Measurements from ENCODE around the gene KLHL29. TPM values are rescaled to one million over a fixed set of nuclear protein-coding genes. Genes with fewer than 3 reads are reported as not detected.

The KLHL29 gene
- total RNA-seq, 4 donors from 2014 or later = 2.2 to 3.3 (median 2.7) TPM

DNA sequence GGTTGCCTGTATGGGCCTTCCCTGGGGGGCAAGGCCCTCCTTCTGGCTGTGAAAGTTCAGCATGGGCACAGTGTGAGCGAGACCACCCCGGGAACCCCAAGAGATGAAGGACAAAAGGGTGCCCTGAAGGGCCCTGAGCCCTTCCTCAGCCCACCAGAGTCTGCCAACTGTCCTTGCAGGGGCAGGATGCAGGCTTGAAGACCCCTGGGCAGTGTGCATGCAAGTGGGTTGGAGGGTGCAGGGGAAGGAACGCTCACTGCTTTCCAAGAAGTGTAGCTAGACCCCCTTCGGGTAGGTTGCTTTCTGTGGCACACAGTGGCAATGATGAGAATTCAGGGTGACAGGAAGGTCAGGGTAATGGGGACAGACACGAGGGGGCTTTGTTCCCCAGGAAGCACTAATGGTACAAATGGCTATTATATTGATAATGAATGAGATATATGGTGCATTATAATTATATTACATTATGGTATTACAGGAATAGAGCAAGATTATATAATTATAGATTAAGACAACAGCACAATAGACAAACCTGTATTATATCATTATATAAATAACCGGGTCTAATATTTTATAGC lies 313.2 kb downstream of the KLHL29 start:
- TF ChIP-seq POLR2A (IDR thresholded peaks at IDR 0.05) = no peak
- TF ChIP-seq, protein P1, sequence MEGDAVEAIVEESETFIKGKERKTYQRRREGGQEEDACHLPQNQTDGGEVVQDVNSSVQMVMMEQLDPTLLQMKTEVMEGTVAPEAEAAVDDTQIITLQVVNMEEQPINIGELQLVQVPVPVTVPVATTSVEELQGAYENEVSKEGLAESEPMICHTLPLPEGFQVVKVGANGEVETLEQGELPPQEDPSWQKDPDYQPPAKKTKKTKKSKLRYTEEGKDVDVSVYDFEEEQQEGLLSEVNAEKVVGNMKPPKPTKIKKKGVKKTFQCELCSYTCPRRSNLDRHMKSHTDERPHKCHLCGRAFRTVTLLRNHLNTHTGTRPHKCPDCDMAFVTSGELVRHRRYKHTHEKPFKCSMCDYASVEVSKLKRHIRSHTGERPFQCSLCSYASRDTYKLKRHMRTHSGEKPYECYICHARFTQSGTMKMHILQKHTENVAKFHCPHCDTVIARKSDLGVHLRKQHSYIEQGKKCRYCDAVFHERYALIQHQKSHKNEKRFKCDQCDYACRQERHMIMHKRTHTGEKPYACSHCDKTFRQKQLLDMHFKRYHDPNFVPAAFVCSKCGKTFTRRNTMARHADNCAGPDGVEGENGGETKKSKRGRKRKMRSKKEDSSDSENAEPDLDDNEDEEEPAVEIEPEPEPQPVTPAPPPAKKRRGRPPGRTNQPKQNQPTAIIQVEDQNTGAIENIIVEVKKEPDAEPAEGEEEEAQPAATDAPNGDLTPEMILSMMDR (IDR thresholded peaks at IDR 0.05) = no peak
- Histone ChIP-seq H3K27me3 (no peaks in the 10 kb centered on the region), H3K4me3 (replicated peaks in 1 of 3) (no peak overlapping the region), H3K4me1 (no peaks in the 10 kb centered on the region), H3K36me3 (no peaks in the 10 kb centered on the region), H3K27ac (no peak overlapping the region), H3K9me3 (no peaks in the 10 kb centered on the region)
- WGBS, 2 donors = 86 to 88% methylated on average over 6 of the region's 6 CpGs
- intact Hi-C loops (cut with DNase I) = no loop called here
- no peak for DNase-seq

DNA sequence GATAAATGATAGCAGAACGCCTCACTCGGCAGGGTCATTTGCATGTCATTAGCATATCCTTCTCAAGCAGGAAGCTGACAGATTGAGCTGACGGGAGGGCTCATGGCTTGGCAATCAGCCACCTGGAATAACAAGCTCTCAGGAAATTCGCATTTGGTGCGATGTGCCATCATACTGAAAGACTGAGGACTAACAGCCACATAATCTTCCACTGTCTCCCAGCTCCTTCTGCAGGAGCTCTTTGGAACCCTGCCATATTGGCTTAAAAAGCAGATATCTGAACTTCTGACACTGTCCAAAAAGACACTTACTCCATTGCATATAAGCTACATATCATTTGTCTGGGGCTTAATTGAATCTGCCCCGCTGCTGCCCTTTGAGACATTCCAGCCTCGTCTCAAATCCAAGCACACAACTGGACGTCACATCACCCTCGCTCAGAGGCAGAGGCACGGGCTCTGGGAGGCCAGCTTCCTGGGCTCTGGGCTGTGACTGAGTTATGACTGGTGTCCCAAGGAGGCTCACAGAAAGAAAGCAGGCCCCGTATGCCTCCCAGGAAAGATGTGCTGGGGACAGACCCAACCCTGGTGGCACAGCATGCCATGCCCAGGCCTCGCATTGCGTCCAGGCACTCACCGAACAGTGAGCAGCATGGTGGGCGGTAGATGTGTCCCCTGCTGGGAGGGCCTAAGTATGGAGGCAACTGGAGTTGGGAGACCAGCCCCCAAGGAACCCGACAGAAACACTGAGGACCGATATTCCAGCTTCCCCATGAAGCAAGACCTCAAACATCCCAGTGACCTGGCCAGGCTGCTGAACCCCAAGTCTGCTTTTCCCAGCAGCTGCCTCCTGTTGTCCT lies 314.0 kb downstream of the KLHL29 start:
- Histone ChIP-seq H3K9me3 (no peaks in the 10 kb centered on the region), H3K27me3 (no peaks in the 10 kb centered on the region), H3K4me3 (replicated peaks in 1 of 3) (no peak overlapping the region), H3K4me1 (no peaks in the 10 kb centered on the region), H3K27ac (no peak overlapping the region), H3K36me3 (no peaks in the 10 kb centered on the region)
- TF ChIP-seq, protein P1 (IDR thresholded peaks at IDR 0.05) = no peak
- TF ChIP-seq POLR2A (IDR thresholded peaks at IDR 0.05) = no peak
- 84 to 87% methylated on average over 16 to 17 of the region's 17 CpGs for WGBS, 2 donors
- intact Hi-C loops (cut with DNase I) = no loop called here
- DNase-seq = no peak

DNA sequence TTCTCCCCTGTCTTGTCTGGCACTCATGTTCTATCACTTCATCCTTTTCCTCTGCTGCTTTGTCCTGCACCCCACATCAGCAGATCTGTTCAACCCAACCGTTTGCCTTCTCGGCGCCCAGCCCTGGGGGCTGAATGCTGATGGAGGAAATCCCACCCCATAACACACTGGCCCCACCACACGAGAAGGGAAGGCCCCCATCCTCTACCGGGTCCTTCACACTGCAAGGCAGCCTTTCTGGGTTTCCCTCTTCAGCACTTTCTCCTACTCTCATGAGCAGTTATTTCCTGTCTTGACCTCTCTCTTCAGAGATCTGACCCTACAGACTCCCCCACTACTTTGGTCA lies 314.6 kb downstream of the KLHL29 start:
- Histone ChIP-seq H3K36me3 (no peaks in the 10 kb centered on the region), H3K9me3 (no peaks in the 10 kb centered on the region), H3K27me3 (no peaks in the 10 kb centered on the region), H3K4me1 (no peaks in the 10 kb centered on the region), H3K4me3 (replicated peaks in 1 of 3) (no peak overlapping the region), H3K27ac (no peak overlapping the region)
- intact Hi-C loops (cut with DNase I) = no loop called here
- DNase-seq = no peak
- TF ChIP-seq, protein P1 (IDR thresholded peaks at IDR 0.05) = no peak
- TF ChIP-seq POLR2A (IDR thresholded peaks at IDR 0.05) = no peak
- WGBS, 2 donors = 94 to 95% methylated on average over 5 of the region's 5 CpGs

DNA sequence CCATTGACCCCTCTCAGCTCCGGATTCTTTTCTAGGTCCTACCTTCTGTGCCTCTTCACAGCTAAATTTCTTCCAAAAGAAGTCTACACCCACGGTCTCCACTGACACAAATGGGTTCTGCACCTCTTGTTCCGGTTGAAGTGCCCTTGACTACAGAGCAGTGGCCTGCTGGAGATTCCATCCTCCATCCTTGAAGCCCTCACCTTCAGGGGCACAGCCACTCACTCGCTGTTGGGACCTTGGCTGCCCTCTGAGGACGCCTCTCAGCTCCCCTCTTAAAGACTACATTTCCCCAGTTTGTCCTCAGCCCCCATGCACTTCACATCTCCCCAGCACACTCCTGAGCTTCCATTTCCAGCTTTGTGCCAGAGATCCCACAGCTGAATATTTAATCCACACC lies 315.6 kb downstream of the KLHL29 start:
- Histone ChIP-seq H3K9me3 (no peaks in the 10 kb centered on the region), H3K4me3 (replicated peaks in 1 of 3) (no peak overlapping the region), H3K27me3 (no peaks in the 10 kb centered on the region), H3K36me3 (no peaks in the 10 kb centered on the region), H3K27ac (no peak overlapping the region), H3K4me1 (no peaks in the 10 kb centered on the region)
- peak in 1 of 2 donors; percentile 48 for DNase-seq
- 41 to 45% methylated on average over 5 of the region's 5 CpGs for WGBS, 2 donors
- intact Hi-C loops (cut with DNase I) = no loop called here
- no peak for TF ChIP-seq POLR2A (IDR thresholded peaks at IDR 0.05)
- TF ChIP-seq, protein P1 (IDR thresholded peaks at IDR 0.05) = no peak

DNA sequence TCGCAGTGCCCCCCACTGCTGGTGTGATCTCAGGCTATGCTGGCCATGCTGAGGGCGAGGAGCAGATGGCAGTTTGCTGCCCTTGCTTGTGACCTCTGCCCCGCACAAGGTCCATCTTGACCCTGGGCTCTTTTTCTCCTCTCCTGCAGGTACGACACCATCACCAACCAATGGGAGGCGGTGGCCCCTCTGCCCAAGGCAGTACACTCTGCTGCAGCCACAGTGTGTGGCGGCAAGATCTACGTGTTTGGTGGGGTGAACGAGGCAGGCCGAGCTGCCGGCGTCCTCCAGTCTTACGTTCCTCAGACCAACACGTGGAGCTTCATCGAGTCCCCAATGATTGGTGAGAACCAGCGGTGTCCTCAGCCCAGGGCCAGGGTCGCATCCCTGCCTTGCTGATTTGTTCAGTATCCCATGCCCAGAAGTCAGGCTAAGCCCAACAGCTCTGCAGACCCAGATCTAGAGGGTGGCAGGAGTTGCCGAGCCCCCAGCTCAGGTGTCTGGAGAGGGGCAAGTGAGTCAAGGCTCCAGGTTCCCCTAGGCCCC lies 318.1 kb downstream of the KLHL29 start:
- no peaks in the 10 kb centered on the region for H3K27me3 ChIP-seq
- no peak overlapping the region for H3K4me3 ChIP-seq (replicated peaks in 1 of 3)
- 98 to 99% methylated on average over 12 to 14 of the region's 17 CpGs for WGBS, 2 donors
- H3K36me3 ChIP-seq = peaks cover 0 to 3% of the 10 kb centered on the region in 2 donors
- TF ChIP-seq, protein P1 (IDR thresholded peaks at IDR 0.05) = no peak
- TF ChIP-seq POLR2A (IDR thresholded peaks at IDR 0.05) = no peak
- DNase-seq = no peak
- intact Hi-C loops (cut with DNase I) = no loop called here
- no peaks in the 10 kb centered on the region for H3K9me3 ChIP-seq
- no peak overlapping the region for H3K27ac ChIP-seq
- H3K4me1 ChIP-seq = no peaks in the 10 kb centered on the region

Data from thyroid gland (tissue), 4 donors.